ENCODE measurements around the gene SYNE2.

GRCh38 chr14:64203366-64204006 lies 350.7 kb downstream of the SYNE2 start:
- no peak for TF ChIP-seq CTCF (IDR thresholded peaks at IDR 0.05)
- no peak for TF ChIP-seq POLR2A (IDR thresholded peaks at IDR 0.05)
- no peak for TF ChIP-seq POLR2AphosphoS5 (IDR thresholded peaks at IDR 0.05; ENCODE audit: insufficient read depth in 1 of 2, low read depth in 1 of 2)

All from vagina (tissue), 2 donors.